Measurements from ENCODE around the gene EFR3B.

- TF ChIP-seq ZNF70 (CRISPR knock-in tag; IDR thresholded peaks at IDR 0.05), result no peak
- TF ChIP-seq TOX (CRISPR knock-in tag; IDR thresholded peaks at IDR 0.05; ENCODE audit: borderline replicate concordance), result no peak
- TF ChIP-seq, protein P1, sequence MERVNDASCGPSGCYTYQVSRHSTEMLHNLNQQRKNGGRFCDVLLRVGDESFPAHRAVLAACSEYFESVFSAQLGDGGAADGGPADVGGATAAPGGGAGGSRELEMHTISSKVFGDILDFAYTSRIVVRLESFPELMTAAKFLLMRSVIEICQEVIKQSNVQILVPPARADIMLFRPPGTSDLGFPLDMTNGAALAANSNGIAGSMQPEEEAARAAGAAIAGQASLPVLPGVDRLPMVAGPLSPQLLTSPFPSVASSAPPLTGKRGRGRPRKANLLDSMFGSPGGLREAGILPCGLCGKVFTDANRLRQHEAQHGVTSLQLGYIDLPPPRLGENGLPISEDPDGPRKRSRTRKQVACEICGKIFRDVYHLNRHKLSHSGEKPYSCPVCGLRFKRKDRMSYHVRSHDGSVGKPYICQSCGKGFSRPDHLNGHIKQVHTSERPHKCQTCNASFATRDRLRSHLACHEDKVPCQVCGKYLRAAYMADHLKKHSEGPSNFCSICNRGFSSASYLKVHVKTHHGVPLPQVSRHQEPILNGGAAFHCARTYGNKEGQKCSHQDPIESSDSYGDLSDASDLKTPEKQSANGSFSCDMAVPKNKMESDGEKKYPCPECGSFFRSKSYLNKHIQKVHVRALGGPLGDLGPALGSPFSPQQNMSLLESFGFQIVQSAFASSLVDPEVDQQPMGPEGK (CRISPR knock-in tag; IDR thresholded peaks at IDR 0.05; ENCODE audit: borderline replicate concordance), result no peak
- no peak for TF ChIP-seq POU6F1 (CRISPR knock-in tag; IDR thresholded peaks at IDR 0.05; ENCODE audit: borderline replicate concordance, low read depth)
- no peak for TF ChIP-seq ZFP30 (CRISPR knock-in tag; IDR thresholded peaks at IDR 0.05)
- TF ChIP-seq ZC3H10 (CRISPR knock-in tag; IDR thresholded peaks at IDR 0.05), result no peak
These were observed 146.0 kb downstream of the EFR3B start for GRCh38 chr2:25187729-25188350.

Data from SK-N-SH treated with all-trans-retinoic acid at 6 μM for 48 hours (cell line).